WI38 (cell line): Measurements from ENCODE around the gene KCNJ5.

ENCODE experiments used
- H3K4me3 ChIP-seq: 2 replicates; pipeline ENCODE4 v1.5.1; 2011; ENCODE audit warnings: low read depth, mild to moderate bottlenecking, control low read depth, low read length
- TF ChIP-seq, protein P1 (sequence below): IDR thresholded peaks from 2 replicates; pipeline ENCODE4 v1.5.1; 2012; ENCODE audit warnings: low read depth, mild to moderate bottlenecking, control low read depth, low read length

KCNJ5 gene

DNA sequence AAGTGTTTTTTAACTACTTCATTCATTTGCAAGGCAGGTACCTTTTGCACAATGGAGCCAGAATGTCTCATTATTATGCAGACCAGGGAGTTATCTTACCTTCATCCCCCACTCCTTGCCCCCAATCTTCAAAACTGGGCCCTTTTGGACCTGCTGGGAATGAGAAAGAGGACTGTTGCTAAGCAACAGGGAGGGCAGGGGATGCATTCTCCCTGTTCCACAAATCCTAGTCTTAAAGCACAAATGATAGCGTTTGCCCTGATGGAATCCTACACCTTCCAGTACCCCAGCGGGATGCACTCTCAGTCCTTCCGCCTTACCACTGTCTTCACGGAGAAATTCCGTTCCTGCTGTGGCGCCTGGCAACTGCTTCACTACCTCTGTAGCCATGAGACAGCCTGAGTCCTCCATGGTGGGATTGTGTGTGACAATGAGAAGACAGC lies 20.0 kb upstream of the KCNJ5 start:
- H3K4me3 ChIP-seq = no peak overlapping the region
- TF ChIP-seq, protein P1, sequence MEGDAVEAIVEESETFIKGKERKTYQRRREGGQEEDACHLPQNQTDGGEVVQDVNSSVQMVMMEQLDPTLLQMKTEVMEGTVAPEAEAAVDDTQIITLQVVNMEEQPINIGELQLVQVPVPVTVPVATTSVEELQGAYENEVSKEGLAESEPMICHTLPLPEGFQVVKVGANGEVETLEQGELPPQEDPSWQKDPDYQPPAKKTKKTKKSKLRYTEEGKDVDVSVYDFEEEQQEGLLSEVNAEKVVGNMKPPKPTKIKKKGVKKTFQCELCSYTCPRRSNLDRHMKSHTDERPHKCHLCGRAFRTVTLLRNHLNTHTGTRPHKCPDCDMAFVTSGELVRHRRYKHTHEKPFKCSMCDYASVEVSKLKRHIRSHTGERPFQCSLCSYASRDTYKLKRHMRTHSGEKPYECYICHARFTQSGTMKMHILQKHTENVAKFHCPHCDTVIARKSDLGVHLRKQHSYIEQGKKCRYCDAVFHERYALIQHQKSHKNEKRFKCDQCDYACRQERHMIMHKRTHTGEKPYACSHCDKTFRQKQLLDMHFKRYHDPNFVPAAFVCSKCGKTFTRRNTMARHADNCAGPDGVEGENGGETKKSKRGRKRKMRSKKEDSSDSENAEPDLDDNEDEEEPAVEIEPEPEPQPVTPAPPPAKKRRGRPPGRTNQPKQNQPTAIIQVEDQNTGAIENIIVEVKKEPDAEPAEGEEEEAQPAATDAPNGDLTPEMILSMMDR = no peak

DNA sequence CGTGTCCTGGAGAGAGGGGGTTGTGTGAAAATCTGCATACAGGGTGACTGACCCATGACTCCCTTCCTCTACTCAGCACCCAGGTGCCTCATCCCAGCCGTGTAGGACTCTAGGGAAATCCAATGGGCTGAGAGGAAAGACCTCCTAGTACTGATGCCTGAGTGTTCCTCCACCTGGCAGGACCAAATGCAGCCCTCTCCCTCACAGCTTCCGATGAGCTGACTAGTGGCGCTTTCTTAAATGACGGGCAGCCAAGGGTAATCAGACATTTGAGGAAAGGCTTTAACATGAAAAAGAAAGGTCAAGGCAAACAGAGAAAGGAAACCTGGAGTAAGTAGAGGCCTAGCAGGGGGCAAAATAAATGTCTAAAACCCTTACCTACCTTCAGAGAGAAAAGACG lies 19.1 kb upstream of the KCNJ5 start:
- H3K4me3 ChIP-seq = no peak overlapping the region
- TF ChIP-seq, protein P1 = no peak

DNA sequence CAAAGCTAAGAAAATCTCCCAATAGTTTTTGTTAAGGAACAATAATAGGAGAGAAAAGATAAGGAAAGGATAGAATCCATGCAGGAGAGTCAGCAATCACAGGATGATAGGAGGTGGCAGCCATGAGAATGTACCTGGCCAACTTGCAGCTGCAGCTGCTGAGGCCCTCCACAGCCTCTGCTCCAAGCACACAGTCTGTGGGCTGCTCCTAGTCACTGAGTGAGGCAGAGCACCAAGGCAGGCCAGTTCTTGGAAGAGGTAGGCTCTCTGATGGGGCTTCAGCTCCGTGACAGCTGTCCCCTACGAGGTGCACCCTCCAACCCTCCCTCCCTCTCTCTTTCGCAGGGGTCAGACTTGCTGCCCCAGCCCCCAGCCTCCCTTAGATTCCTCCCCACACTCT lies 18.6 kb upstream of the KCNJ5 start:
- TF ChIP-seq, protein P1 = no peak

DNA sequence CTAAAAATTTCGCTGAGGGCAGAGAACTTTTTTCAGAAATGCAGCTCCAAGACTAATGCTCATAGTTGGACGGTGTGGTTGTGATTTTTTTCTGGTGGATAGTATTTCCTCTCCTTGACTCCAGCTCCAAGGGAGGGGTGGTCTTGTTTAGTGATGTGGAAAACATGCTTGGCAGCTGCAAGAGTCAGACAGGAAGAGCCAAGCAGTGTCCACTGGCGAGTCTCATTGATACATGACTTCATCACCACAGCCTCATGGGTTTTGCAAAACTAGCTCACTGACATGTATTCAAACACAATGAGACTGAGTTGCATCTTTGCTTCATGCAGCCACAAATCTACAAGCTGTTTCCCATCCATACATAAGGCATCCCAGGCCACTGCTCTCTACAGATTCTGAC lies 16.7 kb upstream of the KCNJ5 start:
- TF ChIP-seq, protein P1 = no peak
- no peak overlapping the region for H3K4me3 ChIP-seq

More for the DNA sequence above, 18.6 kb upstream of the KCNJ5 start:
- no peak overlapping the region for H3K4me3 ChIP-seq

DNA sequence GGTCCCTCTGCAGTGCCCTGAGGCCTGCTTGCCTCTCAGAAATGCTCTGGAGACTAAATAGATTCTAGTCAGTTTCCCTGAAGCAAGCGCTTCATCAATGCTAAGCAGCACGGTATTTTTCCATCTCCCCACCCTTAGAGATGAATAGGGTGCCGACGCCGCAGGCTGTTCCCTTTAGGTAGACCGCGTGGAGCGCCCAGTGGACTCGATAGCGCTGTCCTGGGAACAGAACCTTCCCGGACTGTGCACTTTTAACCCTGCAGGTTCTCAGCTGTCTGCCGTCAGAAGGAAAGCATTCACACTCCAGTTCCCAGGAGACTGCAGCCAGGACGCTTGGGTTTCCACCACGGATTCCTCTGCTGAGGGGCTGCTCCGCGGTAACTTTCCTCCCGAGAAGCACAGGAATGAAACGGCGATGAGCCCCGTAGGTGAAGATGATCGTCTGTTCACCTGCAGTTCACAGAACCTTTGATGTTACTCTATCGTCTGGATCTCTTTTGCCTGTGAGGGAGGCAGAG lies 15.0 kb upstream of the KCNJ5 start:
- no peak overlapping the region for H3K4me3 ChIP-seq

DNA sequence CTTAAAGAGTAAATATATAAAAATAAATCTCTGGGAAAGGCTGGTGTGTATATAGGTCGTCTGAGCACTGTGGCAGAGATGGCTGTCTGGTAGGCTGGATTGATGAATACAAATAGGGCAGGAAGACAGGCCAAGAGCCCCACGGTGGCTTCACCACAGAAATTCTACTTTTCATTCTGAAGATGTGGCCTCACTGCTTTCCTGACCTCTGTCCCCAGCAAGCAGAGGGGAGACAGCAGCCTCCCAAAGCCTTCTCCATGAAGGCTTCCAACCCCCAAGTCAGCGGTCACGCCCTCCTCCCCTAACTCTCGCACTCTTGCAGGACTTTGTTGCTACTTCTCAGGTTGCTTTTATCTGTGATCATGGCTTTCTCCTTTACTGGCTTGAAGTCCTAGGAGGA lies 13.4 kb upstream of the KCNJ5 start:
- TF ChIP-seq, protein P1 = no peak
- no peak overlapping the region for H3K4me3 ChIP-seq

More for the DNA sequence above, 15.0 kb upstream of the KCNJ5 start:
- TF ChIP-seq, protein P1 = no peak

DNA sequence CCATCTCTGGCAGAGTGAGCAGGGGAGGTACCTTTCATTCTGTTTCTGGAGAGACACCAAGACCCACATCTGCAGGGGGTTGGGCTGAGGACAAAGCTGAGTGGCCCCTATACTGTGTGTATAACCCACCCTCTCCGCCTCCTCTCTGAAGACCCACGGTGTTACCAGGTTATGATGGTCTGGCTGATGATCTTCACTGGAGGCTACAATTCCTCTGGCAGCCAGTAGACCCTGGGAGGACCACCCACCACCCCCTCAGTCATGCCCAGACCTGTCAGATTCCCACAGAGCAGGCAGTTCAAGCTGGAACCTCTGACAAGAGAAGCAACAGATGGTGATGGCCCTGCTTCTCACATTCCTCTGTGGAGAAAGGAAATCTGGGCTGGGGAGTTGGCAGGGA lies 12.7 kb upstream of the KCNJ5 start:
- TF ChIP-seq, protein P1 = no peak

More for the DNA sequence above, 12.7 kb upstream of the KCNJ5 start:
- H3K4me3 ChIP-seq = no peak overlapping the region
